GM18868 (cell line): ENCODE results near the gene B4GALNT3.

ENCODE experiments used
- ATAC-seq: cut with Tn5 transposase; IDR thresholded peaks from one replicate; pipeline ENCODE4 v1.9.1; 2021; ENCODE audit warnings: mild to moderate bottlenecking, moderate library complexity; ENCODE audit not compliant: unreplicated experiment

The B4GALNT3 gene

DNA sequence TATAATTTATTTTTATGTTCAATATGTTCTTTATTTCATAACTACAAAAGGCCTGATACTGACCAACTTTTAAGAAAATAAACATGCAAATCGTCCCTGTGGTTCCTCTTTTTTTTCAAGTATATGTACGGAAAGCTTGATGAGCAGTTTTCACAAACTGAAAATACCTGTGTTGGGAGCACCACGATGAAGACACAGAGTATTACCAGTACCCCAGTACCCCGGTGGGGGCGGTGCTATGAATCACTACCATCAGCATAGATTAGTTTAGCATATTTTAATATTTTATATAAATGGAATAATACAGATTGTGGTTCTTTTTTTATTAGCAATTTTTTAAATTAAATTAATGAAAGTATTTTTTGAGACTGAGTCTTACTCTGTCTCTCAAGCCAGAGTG lies 7.0 kb downstream of the B4GALNT3 start:
- no peak for ATAC-seq

GRCh38 chr12:467591-467990 lies 7.9 kb downstream of the B4GALNT3 start:
- ATAC-seq, result no peak

DNA sequence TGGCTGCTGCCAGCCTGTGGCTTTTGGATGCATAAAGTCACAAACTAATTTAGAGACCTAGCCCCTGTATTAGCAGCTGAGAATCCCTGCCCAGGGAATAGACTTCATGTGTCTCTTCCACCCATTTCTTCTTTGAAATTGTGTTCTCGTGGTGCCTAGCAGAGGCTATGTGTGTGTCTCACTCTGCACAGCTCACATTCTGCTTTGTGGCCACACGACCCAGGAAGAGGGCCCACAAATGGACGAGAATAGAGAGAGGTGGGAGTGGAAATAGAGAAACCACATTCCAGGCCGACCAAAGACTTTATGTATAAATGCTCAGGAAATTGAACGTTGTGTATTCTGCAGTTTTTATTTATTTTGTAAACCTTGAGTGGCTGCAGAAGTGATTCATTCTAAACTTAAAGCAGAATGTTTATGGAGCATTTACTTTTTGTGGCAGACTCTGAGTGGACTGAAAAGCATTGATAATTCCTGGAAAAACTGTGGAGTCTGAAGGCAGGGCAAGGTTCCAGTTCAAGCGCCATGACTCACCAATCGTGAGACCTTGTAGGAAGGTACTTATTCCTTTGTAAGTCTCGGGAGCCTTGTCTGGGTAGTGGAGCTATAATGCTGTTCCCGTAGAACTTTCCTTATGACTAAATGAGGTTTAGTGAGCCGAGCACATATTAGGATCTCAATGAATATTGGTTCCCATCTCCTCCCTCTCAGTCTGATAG lies 9.1 kb downstream of the B4GALNT3 start:
- no peak for ATAC-seq

GRCh38 chr12:470133-470532 lies 10.4 kb downstream of the B4GALNT3 start:
- ATAC-seq, result no peak

GRCh38 chr12:473198-473597 lies 13.5 kb downstream of the B4GALNT3 start:
- no peak for ATAC-seq

DNA sequence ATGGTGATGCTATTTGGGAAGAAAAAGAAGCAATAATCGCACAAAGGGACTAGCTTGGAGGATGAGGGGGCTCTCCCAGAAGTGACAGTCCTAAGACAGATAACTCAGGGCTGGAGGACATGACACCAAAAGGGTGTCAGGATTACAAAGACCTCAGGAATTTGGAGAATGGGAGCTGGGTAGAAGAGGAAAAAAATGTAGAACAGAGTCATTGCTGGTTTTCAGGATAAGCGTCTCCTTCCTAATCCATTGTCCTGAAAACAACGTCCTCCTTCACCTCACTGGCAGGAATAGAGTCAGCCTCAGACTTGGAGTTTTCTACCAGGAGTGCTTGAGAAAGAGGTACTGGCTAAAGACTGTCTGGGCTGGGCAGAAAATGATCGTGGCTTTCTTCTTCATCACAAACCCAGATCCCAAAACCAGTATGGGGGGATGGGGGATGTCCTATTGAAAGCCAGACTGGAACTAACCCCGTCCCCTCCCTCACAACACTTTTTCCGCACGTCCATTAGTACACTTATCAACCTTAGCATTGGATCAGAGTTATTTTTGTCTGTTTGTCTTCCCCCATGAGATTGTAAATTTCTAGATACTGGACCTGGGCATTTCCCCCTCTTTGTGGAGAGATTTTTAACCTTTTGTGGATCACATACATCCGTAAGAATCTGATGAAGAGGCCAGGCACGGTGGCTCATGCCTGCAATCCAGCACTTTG lies 14.3 kb downstream of the B4GALNT3 start:
- ATAC-seq, result no peak

- no peak for ATAC-seq
Measured at GRCh38 chr12:475286-475685, 15.5 kb downstream of the B4GALNT3 start.

DNA sequence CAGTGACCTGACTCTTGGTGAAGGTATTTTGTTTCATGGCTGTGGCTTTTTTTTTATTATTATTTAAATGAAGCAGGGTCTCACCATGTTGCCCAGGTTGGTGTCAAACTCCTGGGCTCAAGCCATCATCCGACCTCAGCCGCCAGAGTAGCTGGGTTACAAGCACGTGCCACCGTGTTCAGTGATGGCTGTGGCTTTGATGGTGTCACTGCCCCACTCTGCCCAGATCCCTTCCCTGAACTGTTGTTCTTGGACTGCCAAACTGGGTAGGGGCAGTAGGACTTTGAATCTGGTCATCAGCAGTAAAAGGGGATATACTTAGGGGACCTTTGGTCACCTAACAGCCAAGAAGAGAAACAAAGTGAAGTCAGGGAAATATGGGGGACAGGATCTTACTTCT lies 19.4 kb downstream of the B4GALNT3 start:
- ATAC-seq, result no peak

DNA sequence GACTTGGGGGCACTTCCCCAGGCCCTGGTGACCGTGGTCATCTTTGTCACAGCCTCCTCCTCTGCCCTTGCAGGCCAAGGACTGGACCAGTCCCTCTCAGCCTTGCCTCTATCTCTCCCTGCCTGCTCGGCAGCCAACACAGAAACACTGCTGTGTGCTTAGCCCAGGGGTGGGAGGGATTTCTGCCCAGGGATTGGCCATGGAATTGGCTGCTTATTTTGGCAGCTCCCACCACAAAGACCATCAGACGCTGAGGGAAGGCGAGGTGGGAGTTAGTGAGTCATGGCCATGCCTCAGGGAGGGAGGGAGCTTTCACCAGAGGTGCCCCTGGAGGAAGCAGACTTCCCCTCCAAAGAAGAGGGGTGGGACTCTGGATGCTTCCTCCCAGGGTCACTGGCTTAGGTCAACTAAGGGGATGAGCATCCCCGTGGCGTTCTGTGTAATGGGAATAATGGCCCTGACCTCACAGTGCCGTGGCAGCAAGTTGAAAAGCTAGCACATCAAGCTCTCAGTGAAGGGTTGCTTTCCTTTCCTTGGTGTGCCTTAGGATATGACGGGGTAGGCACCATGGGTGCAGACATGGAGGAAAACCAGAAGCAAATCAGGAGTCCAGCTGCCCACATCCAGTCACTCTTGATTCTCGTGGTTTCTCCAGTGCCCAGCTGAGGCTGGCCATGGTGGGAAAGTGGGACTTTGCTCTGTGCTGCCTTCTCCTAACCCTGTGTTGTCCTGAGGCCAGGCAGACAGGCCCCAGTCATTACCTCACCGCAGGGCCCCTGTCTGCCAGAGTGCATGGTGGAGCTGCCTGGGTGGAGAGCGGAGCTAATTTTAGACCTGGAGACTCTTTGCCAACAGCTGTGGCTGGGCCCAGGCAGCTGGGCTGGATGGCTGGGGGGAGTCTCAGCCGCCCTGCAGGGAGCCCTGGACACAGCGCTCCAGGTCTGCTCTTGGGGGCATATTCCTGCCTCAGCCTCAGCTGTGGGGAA lies 21.4 kb downstream of the B4GALNT3 start:
- no peak for ATAC-seq

GRCh38 chr12:482061-482460 lies 22.3 kb downstream of the B4GALNT3 start:
- ATAC-seq, result no peak

GRCh38 chr12:484096-484495 lies 24.4 kb downstream of the B4GALNT3 start:
- no peak for ATAC-seq

DNA sequence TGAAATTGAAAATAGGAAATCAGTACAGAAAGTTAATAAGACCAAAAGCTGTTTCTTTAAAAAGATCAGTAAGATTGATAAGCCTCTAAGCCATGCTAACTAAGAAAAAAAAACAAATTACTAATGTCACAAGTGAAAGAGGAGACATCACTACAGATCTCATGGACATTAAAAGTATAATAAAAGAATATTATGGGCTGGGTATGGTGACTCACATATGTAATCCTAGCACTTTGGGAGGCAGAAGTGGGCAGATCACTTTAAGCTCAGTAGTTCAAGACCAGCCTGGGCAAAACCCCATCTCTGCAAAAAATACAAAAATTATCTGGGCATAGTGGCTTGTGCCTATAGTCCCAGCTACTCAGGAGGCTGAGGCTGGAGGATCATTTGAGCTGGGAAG lies 30.5 kb downstream of the B4GALNT3 start:
- ATAC-seq, result no peak

DNA sequence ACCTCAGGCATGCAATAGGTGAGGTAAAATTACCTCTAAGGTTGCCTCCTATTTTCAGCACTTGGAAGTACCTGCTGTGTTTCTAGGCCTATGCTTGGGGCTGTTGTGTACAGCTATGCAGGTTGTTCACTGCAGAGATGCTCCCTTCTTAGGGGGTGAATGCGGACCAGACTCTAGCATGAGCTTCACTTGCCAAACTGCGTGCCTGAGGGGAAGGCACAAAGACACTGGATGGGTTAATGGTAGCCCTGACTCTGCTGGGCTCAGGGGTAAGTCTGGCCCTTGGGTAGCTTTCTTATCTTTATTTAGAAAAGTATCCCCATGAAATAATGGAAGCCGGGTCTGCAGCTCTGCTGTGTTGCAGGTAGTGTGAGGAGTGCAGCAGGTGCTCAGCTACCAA lies 35.7 kb downstream of the B4GALNT3 start:
- no peak for ATAC-seq

DNA sequence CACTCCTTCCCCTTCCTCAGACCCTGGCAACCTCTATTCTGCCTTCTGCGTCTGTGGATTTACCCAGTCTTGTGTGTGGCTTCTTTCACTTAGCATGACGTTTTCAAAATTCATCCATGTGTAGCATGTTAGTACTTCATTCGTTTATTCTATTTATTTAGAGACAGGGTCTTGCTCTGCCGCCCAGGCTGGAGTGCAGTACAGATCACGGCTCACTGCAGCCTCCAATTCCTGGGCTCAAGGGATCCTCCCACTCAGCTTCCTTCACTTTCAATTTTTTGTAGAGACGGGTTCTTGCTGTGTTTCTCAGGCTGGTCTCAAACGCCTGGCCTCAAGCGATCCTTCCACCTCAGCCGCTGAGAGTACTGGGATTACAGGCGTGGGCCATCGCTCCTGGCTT lies 37.0 kb downstream of the B4GALNT3 start:
- no peak for ATAC-seq

DNA sequence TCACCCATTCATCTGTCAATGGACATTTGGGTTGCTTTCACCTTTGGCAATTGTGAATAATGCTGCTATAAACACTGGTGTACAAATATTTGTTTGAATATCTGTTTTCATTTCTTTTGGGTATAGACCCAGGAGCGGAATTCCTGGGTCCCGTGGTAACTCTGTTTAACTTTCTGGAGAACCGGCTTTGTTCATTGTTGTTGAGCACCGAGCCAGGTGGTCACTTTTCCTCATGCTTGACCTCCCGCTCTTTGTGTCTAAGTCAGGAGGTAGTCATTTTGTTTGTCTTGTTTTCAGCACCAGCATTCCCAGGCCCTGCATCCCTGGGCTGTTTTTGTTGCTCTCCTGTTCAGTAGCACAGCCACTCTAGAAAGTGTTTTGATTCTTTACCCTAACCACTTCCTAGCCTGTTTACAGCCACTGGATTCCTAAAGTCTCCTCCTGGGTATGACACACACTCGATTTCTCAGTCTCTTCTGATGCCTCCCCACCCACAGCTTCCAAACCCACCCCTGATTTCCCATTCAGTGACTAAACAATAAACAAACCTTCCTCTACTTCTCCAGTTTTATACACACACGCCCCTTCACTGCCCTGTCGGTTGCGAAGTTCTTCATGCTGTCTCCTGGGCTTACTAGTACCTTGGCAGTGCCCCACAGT lies 37.9 kb downstream of the B4GALNT3 start:
- no peak for ATAC-seq

- no peak for ATAC-seq
Measured at GRCh38 chr12:499837-500458, 40.2 kb downstream of the B4GALNT3 start.

GRCh38 chr12:501722-502447 lies 42.1 kb downstream of the B4GALNT3 start:
- no peak for ATAC-seq

DNA sequence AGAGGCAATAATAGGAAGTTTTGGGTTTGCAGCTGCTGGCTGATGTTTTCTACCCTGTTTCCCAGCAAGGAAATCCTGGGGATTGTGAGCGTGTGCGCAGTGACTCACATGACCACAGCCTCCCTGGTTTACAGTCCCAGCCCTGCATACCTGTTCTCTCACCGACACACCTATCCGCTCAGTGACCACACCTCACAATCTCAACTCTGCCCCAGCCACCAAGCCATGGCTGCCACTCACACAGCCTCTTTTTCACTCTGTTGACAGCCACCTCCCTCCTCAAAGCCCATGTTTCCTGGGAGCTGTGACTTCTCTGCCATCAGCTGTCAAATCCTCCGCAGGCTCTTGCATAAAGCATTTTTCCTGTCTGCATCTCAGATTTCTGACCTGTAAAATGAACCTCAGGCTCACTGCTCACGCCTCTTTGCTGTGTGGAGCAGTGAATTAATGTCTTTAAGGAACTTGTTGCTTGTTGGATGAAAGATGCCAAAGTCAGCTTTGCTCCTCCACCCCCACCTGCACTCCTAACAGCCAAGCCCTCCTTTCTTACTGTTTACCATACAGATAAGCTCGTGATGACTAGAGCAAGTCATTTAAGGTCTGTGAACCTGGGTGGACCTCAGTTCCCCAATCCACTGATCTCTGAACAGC lies 43.5 kb downstream of the B4GALNT3 start:
- no peak for ATAC-seq

GRCh38 chr12:505221-505620 lies 45.5 kb downstream of the B4GALNT3 start:
- no peak for ATAC-seq
